ENCODE results near the gene PODXL. TPM values are rescaled to one million over a fixed set of nuclear protein-coding genes. Genes with fewer than 3 reads are reported as not detected.

Gene PODXL
- total RNA-seq, 1 experiment from 2014 or later: 32.3 TPM

GRCh38 chr7:131536361-131536849, 20.0 kb downstream of the PODXL start:
- H3K27ac ChIP-seq (ENCODE audit: low read length): no peak overlapping the region
- intact Hi-C loops (cut with micrococcal nuclease; ENCODE audit: unreplicated experiment): no loop called here
- DNase-seq (ENCODE audit: low read depth, low spot score) (no peak), ATAC-seq (no peak)
- no peak overlapping the region for H3K4me3 ChIP-seq (ENCODE audit: low read depth in 2 of 2, low read length in 2 of 2)
- POLR2A ChIA-PET: no interaction called here
- no peaks in the 10 kb centered on the region for H3K36me3 ChIP-seq (ENCODE audit: control insufficient read depth, insufficient read depth, low read length)
- in situ Hi-C loops (cut with HindIII; ENCODE audit: low pct_unique_long_range_greater_than_20kb, low sequenced_read_pairs): no loop called here
- BruUV-seq (replicated peaks): no TSS peak
- H3K9me3 ChIP-seq (ENCODE audit: control insufficient read depth, insufficient read depth, low read depth, low read length): no peaks in the 10 kb centered on the region
- H3K4me1 ChIP-seq (ENCODE audit: control insufficient read depth, insufficient read depth, low read length): peaks cover 16% of the 10 kb centered on the region
- no peak for TF ChIP-seq CTCF (IDR thresholded peaks at IDR 0.05)
- no peak for TF ChIP-seq SIN3A (IDR thresholded peaks at IDR 0.05; ENCODE audit: borderline replicate concordance, insufficient read depth, low read depth, low read length)
- no peak for TF ChIP-seq POLR2AphosphoS5 (IDR thresholded peaks at IDR 0.05; ENCODE audit: low read depth, low read length)
- no peak for TF ChIP-seq TCF7L2 (IDR thresholded peaks at IDR 0.05; ENCODE audit: low read depth, low read length)
- no peaks in the 10 kb centered on the region for H3K27me3 ChIP-seq (ENCODE audit: control insufficient read depth, insufficient read depth, low read length)
- CTCF ChIA-PET: no interaction called here

- Histone ChIP-seq H3K4me3 (ENCODE audit: low read depth in 2 of 2, low read length in 2 of 2) (no peak overlapping the region), H3K4me1 (ENCODE audit: control insufficient read depth, insufficient read depth, low read length) (peaks cover 9% of the 10 kb centered on the region), H3K27me3 (ENCODE audit: control insufficient read depth, insufficient read depth, low read length) (no peaks in the 10 kb centered on the region), H3K9me3 (ENCODE audit: control insufficient read depth, insufficient read depth, low read depth, low read length) (no peaks in the 10 kb centered on the region), H3K27ac (ENCODE audit: low read length) (no peak overlapping the region), H3K36me3 (ENCODE audit: control insufficient read depth, insufficient read depth, low read length) (no peaks in the 10 kb centered on the region)
- ChIA-PET POLR2A (no interaction called here), CTCF (interaction anchor here (0.6 kb wide), 1 partner anchor 465 kb away, joined by 16 read pairs; no protein-coding TSS in a partner anchor)
- intact Hi-C loops (cut with micrococcal nuclease; ENCODE audit: unreplicated experiment): no loop called here
- BruUV-seq (replicated peaks): no TSS peak
- TF ChIP-seq TCF7L2 (IDR thresholded peaks at IDR 0.05; ENCODE audit: low read depth, low read length) (no peak), CTCF (IDR thresholded peaks at IDR 0.05) (no peak), SIN3A (IDR thresholded peaks at IDR 0.05; ENCODE audit: borderline replicate concordance, insufficient read depth, low read depth, low read length) (no peak), REST (IDR thresholded peaks at IDR 0.05; ENCODE audit: insufficient read depth in 1 of 2, low read depth in 2 of 2, low read length in 1 of 2) (no peak), POLR2AphosphoS5 (IDR thresholded peaks at IDR 0.05; ENCODE audit: low read depth, low read length) (no peak)
- ATAC-seq (no peak), DNase-seq (ENCODE audit: low read depth, low spot score) (no peak)
- in situ Hi-C loops (cut with HindIII; ENCODE audit: low pct_unique_long_range_greater_than_20kb, low sequenced_read_pairs): no loop called here
Observed at GRCh38 chr7:131533566-131534561, 22.6 kb downstream of the PODXL start.
